PC-9 (cell line): ENCODE measurements around the gene EEPD1. TPM values are rescaled to one million over a fixed set of nuclear protein-coding genes. Genes with fewer than 3 reads are reported as not detected.
"Not testable (repeated sequence)": the region's sequence is repeated elsewhere in the genome, so short reads cannot be mapped to it uniquely, and the experiment has no call there.

Experiments used
- BruUV-seq: library from RNA; stranded (reverse); fragments of 400-500 nt; replicated peaks from 2 replicates; lab custom pipeline; 2021; lab: Mats Ljungman, UMichigan
- CTCF ChIA-PET: fragments of 300-600 bp; sonication (Branson Sonifier 250); formaldehyde crosslinking; loops from one replicate; lab custom pipeline; 2022; ENCODE audit warnings: antibody characterized with exemption; lab: Charles Lee
- POLR2A ChIA-PET: fragments of 300-600 bp; sonication (Branson Sonifier 250); formaldehyde crosslinking; loops from one replicate; lab custom pipeline; 2022; ENCODE audit warnings: antibody characterized with exemption; ENCODE audit not compliant: unreplicated experiment; lab: Charles Lee
- DNase-seq, 2 experiments: peaks; one replicate each; pipeline versions ENCODE4 v3.0.0 to v3.0.0-alpha.2; 2015 to 2022; ENCODE audit warnings: mixed read lengths in 1 of 2
- H2AFZ ChIP-seq: fragments of 200-600 bp; sonication (generic); 2 replicates; pipeline ENCODE4 v1.8.1; 2017; ENCODE audit warnings: antibody characterized with exemption
- H3F3A ChIP-seq: fragments of 200-600 bp; sonication (generic); 2 replicates; pipeline ENCODE4 v1.8.1; 2017; ENCODE audit warnings: antibody characterized with exemption, mild to moderate bottlenecking, low read depth; ENCODE audit not compliant: insufficient read depth
- H3K27ac ChIP-seq: fragments of 200-600 bp; sonication (generic); 2 replicates; pipeline ENCODE4 v1.6.1; 2016; ENCODE audit warnings: mixed run types
- H3K27me3 ChIP-seq: fragments of 200-600 bp; sonication (generic); 2 replicates; pipeline ENCODE4 v1.6.1; 2016; ENCODE audit warnings: low read depth, mixed run types; ENCODE audit not compliant: insufficient read depth
- H3K36me3 ChIP-seq: fragments of 200-600 bp; sonication (generic); 2 replicates; pipeline ENCODE4 v1.6.1; 2016; ENCODE audit warnings: low read depth, mixed run types
- H3K4me1 ChIP-seq: fragments of 200-600 bp; sonication (generic); replicated peaks from 2 replicates; pipeline ENCODE4 v1.6.1; 2016; ENCODE audit warnings: mixed run types; ENCODE audit not compliant: insufficient read depth
- H3K4me2 ChIP-seq: fragments of 200-600 bp; sonication (generic); 2 replicates; pipeline ENCODE4 v1.6.1; 2017; ENCODE audit warnings: mixed run types
- H3K4me3 ChIP-seq: fragments of 200-600 bp; sonication (generic); 2 replicates; pipeline ENCODE4 v1.6.1; 2016; ENCODE audit warnings: mixed run types
- H3K79me2 ChIP-seq: fragments of 200-600 bp; sonication (generic); 2 replicates; pipeline ENCODE4 v1.6.1; 2017; ENCODE audit warnings: low read depth, mixed run types
- H3K9me2 ChIP-seq: fragments of 200-600 bp; sonication (generic); 2 replicates; pipeline ENCODE4 v1.8.1; 2017; ENCODE audit warnings: mild to moderate bottlenecking; ENCODE audit not compliant: insufficient read depth
- H3K9me3 ChIP-seq: fragments of 200-600 bp; sonication (generic); 2 replicates; pipeline ENCODE4 v1.8.1; 2016; ENCODE audit warnings: low read depth; ENCODE audit not compliant: insufficient read depth
- H4K20me1 ChIP-seq: fragments of 200-600 bp; sonication (generic); 2 replicates; pipeline ENCODE4 v1.8.1; 2017; ENCODE audit not compliant: insufficient read depth
- EZH2 ChIP-seq: fragments of 200-600 bp; sonication (generic); IDR thresholded peaks from 2 replicates; pipeline ENCODE4 v1.8.0; 2017; ENCODE audit warnings: antibody characterized with exemption, low read depth
- intact Hi-C: fragments of 100-400 bp; cut with micrococcal nuclease; formaldehyde crosslinking; loops from one replicate; pipeline ENCODE4 v1.10.0; 2022; ENCODE audit not compliant: unreplicated experiment
- total RNA-seq: library from RNA; stranded (reverse); gene quantifications from 2 replicates; pipeline ENCODE4 v1.2.3, GENCODE V29; 2021
- TF ChIP-seq, protein P1 (sequence below): fragments of 200-600 bp; sonication (generic); conservative IDR thresholded peaks from 2 replicates; pipeline ENCODE4 v1.6.1; 2017; ENCODE audit warnings: mixed run types, antibody characterized with exemption, mild to moderate bottlenecking, moderate library complexity

The EEPD1 gene
- total RNA-seq, 1 experiment from 2014 or later, result 6.0 TPM

DNA sequence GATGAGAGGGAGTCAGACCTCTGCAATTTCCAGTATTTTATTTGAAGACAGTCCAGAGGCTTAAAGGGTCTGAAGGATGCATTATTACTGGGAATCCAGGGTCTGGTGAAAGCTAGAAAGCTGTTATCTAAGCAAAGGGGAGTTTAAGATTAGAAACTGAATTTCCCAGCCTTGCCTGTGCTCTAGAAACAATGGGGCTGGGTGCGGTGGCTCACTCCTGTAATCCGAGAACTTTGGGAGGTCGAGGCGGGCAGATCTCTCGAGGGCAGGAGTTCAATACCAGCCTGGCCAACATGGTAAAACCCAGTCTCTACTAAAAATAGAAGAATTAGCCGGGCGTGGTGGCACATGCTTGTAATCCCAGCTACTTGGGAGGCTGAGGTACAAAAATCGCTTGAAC is 165.1 kb downstream of the EEPD1 start:
- Histone ChIP-seq H3K9me3 (no peaks in the 10 kb centered on the region; the same call in 1 of the 2 replicates), H3K27me3 (no peaks in the 10 kb centered on the region), H2AFZ (no peak overlapping the region), H3K79me2 (no peaks in the 10 kb centered on the region), H3F3A (no peaks in the 10 kb centered on the region), H3K4me3 (no peak overlapping the region), H3K4me2 (no peak overlapping the region), H3K27ac (no peak overlapping the region), H3K9me2 (no peaks in the 10 kb centered on the region), H3K36me3 (no peaks in the 10 kb centered on the region), H4K20me1 (no peaks in the 10 kb centered on the region), H3K4me1 (no peaks in the 10 kb centered on the region)
- POLR2A ChIA-PET, result no interaction called here
- DNase-seq, result no peak
- no peak for TF ChIP-seq EZH2
- TF ChIP-seq, protein P1, sequence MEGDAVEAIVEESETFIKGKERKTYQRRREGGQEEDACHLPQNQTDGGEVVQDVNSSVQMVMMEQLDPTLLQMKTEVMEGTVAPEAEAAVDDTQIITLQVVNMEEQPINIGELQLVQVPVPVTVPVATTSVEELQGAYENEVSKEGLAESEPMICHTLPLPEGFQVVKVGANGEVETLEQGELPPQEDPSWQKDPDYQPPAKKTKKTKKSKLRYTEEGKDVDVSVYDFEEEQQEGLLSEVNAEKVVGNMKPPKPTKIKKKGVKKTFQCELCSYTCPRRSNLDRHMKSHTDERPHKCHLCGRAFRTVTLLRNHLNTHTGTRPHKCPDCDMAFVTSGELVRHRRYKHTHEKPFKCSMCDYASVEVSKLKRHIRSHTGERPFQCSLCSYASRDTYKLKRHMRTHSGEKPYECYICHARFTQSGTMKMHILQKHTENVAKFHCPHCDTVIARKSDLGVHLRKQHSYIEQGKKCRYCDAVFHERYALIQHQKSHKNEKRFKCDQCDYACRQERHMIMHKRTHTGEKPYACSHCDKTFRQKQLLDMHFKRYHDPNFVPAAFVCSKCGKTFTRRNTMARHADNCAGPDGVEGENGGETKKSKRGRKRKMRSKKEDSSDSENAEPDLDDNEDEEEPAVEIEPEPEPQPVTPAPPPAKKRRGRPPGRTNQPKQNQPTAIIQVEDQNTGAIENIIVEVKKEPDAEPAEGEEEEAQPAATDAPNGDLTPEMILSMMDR, result no peak
- CTCF ChIA-PET, result interaction anchor here (0.6 kb wide), 1 partner anchor 267 kb away, joined by 3 read pairs; no protein-coding TSS in a partner anchor
- BruUV-seq, result no TSS peak
- intact Hi-C loops, result no loop called here

DNA sequence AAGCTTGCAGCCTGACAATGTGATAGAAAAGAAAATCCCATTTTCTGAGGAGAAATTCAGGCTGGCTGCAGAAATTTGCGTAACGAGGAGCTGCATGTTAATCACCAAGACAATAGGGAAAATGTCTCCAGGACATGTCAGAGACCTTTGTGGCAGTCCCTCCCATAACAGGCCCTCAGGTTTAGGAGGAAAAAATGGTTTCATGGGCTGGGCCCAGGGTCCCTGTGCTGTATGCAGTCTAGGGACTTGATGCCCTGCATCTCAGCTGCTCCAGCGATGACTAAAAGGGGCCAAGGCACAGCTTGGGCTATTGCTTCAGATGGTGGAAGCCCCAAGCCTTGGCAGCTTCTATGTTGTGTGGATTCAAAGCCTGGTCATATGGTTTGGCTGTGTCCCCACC is 168.2 kb downstream of the EEPD1 start:
- H3K27me3 ChIP-seq, H3K4me2 ChIP-seq, CTCF ChIA-PET, H3F3A ChIP-seq, POLR2A ChIA-PET, H3K79me2 ChIP-seq, H2AFZ ChIP-seq, H3K27ac ChIP-seq, H3K9me2 ChIP-seq, DNase-seq, BruUV-seq, H3K36me3 ChIP-seq, intact Hi-C loops, H3K4me3 ChIP-seq, H3K9me3 ChIP-seq, H3K4me1 ChIP-seq, H4K20me1 ChIP-seq: not testable (repeated sequence)

DNA sequence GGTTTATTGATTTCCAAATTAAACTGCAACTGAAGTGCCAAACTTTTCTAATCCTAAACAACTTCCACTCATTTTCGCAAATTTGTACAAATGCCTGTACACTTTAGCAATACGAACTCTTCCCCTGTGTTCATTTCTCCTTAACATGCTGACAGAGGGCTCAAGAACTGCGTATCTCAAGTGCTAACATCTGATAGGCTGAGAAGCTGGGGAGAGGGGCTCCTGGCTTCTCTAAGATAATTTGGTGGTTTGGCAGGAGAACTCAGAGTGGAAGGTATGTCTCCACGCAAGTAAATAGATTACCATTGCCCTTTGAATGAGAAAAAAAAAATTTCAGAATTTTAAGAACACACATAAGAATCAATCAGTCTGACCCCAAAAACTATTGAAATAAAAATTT is 183.3 kb downstream of the EEPD1 start:
- intact Hi-C loops, result no loop called here
- ChIA-PET CTCF (interaction anchor here (0.7 kb wide), 1 partner anchor 31 kb away, joined by 16 read pairs; a partner anchor contains a TSS), POLR2A (no interaction called here)
- Histone ChIP-seq H3K9me2 (no peaks in the 10 kb centered on the region; the same call in 1 of the 2 replicates), H3K27me3 (no peaks in the 10 kb centered on the region), H4K20me1 (no peaks in the 10 kb centered on the region), H3F3A (no peaks in the 10 kb centered on the region), H2AFZ (no peak overlapping the region), H3K79me2 (no peaks in the 10 kb centered on the region), H3K4me3 (no peak overlapping the region), H3K9me3 (no peaks in the 10 kb centered on the region), H3K4me1 (no peaks in the 10 kb centered on the region), H3K36me3 (no peaks in the 10 kb centered on the region), H3K4me2 (no peak overlapping the region), H3K27ac (no peak overlapping the region)
- BruUV-seq, result no TSS peak
- DNase-seq, result no peak
- TF ChIP-seq EZH2, result no peak
- TF ChIP-seq, protein P1, result no peak

DNA sequence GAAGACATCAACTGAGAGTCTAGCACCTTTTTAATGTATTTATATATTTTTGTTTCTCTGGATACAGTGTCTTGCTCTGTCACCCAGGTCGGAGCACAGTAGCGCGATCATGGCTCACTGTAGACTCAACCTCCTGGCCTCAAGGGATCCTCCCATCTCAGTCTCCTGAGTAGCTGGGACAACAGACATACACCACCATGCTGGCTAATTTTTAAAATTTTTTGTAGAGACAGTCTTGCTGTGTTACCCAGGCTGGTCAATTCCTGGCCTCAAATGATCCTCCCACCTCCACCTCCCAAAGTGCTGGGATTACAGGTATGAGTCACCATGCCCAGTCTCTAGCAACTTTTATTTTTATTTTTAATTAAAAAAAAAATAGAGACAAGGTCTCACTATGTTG is 185.2 kb downstream of the EEPD1 start:
- Histone ChIP-seq H4K20me1 (no peaks in the 10 kb centered on the region), H3K4me3 (no peak overlapping the region), H3K9me3 (no peaks in the 10 kb centered on the region), H3K4me2 (no peak overlapping the region), H3K27me3 (no peaks in the 10 kb centered on the region), H3K27ac (no peak overlapping the region), H3K36me3 (no peaks in the 10 kb centered on the region), H3K79me2 (no peaks in the 10 kb centered on the region), H2AFZ (no peak overlapping the region), H3F3A (no peaks in the 10 kb centered on the region), H3K9me2 (no peaks in the 10 kb centered on the region; the same call in 1 of the 2 replicates), H3K4me1 (no peaks in the 10 kb centered on the region)
- BruUV-seq, result no TSS peak
- intact Hi-C loops, result no loop called here
- no peak for DNase-seq
- POLR2A ChIA-PET, result interaction anchor here (0.6 kb wide), 1 partner anchor 350 kb away, joined by 3 read pairs; no protein-coding TSS in a partner anchor
- no peak for TF ChIP-seq EZH2
- TF ChIP-seq, protein P1, result no peak
- CTCF ChIA-PET, result no interaction called here
